Mesenchymal stem cell (in vitro differentiated cells and primary cell): ENCODE data around the gene ADAM11.

ENCODE experiments used
- DNase-seq: peaks from one replicate; pipeline ENCODE4 v3.0.0-alpha.2; 2013
- H2AFZ ChIP-seq: one replicate; pipeline ENCODE4 v1.6.1; 2013; ENCODE audit warnings: low read depth, mild to moderate bottlenecking, control low read depth, inconsistent platforms, low read length, moderate library complexity
- H2AK5ac ChIP-seq: 2 replicates; pipeline ENCODE4 v1.6.1; 2013; ENCODE audit warnings: low read length, moderate library complexity, mild to moderate bottlenecking, inconsistent platforms; ENCODE audit not compliant: severe bottlenecking
- H2BK120ac ChIP-seq: one replicate; pipeline ENCODE4 v1.6.1; 2013; ENCODE audit warnings: low read depth, mild to moderate bottlenecking, inconsistent platforms, low read length, moderate library complexity
- H2BK12ac ChIP-seq, 2 experiments: one replicate each; pipeline ENCODE4 v1.6.1; 2013; ENCODE audit warnings: inconsistent platforms in 2 of 2, low read length in 2 of 2, mild to moderate bottlenecking in 2 of 2, moderate library complexity in 2 of 2, control low read depth in 1 of 2
- H2BK15ac ChIP-seq: one replicate; pipeline ENCODE4 v1.6.1; 2013; ENCODE audit warnings: mild to moderate bottlenecking, low read depth, inconsistent platforms; ENCODE audit not compliant: poor library complexity, severe bottlenecking
- H2BK5ac ChIP-seq: 2 replicates; pipeline ENCODE4 v1.6.1; 2013; ENCODE audit warnings: low read depth, mild to moderate bottlenecking, low read length, control low read depth, inconsistent platforms; ENCODE audit not compliant: poor library complexity, severe bottlenecking
- H3K14ac ChIP-seq, 2 experiments: one replicate each; pipeline ENCODE4 v1.6.1; 2013; ENCODE audit warnings: inconsistent platforms in 2 of 2, low read length in 2 of 2, control low read depth in 1 of 2, mild to moderate bottlenecking in 1 of 2, moderate library complexity in 1 of 2
- H3K18ac ChIP-seq, 2 experiments: one replicate each; pipeline ENCODE4 v1.6.1; 2013; ENCODE audit warnings: inconsistent platforms in 2 of 2, low read length in 2 of 2, control low read depth in 1 of 2, low read depth in 1 of 2, mild to moderate bottlenecking in 1 of 2
- H3K23ac ChIP-seq, 2 experiments: one replicate each; pipeline ENCODE4 v1.6.1; 2013; ENCODE audit warnings: inconsistent platforms in 2 of 2, low read length in 2 of 2, mild to moderate bottlenecking in 2 of 2, moderate library complexity in 2 of 2, control low read depth in 1 of 2
- H3K27ac ChIP-seq: 2 replicates; pipeline ENCODE4 v1.5.1; 2013; ENCODE audit warnings: mild to moderate bottlenecking, moderate library complexity, low read length, control low read depth, inconsistent platforms; ENCODE audit not compliant: poor library complexity, severe bottlenecking
- H3K27me3 ChIP-seq, 2 experiments: 2 replicates each; pipeline versions ENCODE4 v1.6.1 to v1.7.0; 2013; ENCODE audit warnings: low read length in 2 of 2, mild to moderate bottlenecking in 2 of 2, moderate library complexity in 2 of 2, control low read depth in 1 of 2, inconsistent platforms in 1 of 2; ENCODE audit not compliant: control insufficient read depth in 1 of 2, insufficient read depth in 1 of 2
- H3K36me3 ChIP-seq, 2 experiments: 2 replicates each; pipeline versions ENCODE4 v1.6.1 to v1.7.0; 2013; ENCODE audit warnings: low read length in 2 of 2, control low read depth in 1 of 2, inconsistent platforms in 1 of 2, low read depth in 1 of 2, mild to moderate bottlenecking in 1 of 2; ENCODE audit not compliant: insufficient read depth in 2 of 2, control insufficient read depth in 1 of 2
- H3K4ac ChIP-seq, 2 experiments: one replicate each; pipeline ENCODE4 v1.6.1; 2013; ENCODE audit warnings: inconsistent platforms in 2 of 2, low read length in 2 of 2, mild to moderate bottlenecking in 2 of 2, moderate library complexity in 2 of 2, control low read depth in 1 of 2, low read depth in 1 of 2
- H3K4me1 ChIP-seq: 2 replicates; pipeline ENCODE4 v1.6.1; 2013; ENCODE audit warnings: low read depth, low read length, control low read depth; ENCODE audit not compliant: control insufficient read depth, insufficient read depth
- H3K4me2 ChIP-seq: 2 replicates; pipeline ENCODE4 v1.6.1; 2013; ENCODE audit warnings: low read length, mild to moderate bottlenecking, inconsistent platforms; ENCODE audit not compliant: poor library complexity, severe bottlenecking
- H3K4me3 ChIP-seq, 2 experiments: 2 replicates each; pipeline versions ENCODE4 v1.5.1 to v1.7.0; 2013; ENCODE audit warnings: low read length in 2 of 2, mild to moderate bottlenecking in 2 of 2, control low read depth in 1 of 2, low read depth in 1 of 2; ENCODE audit not compliant: insufficient read depth in 1 of 2
- H3K79me1 ChIP-seq: replicated peaks from 2 replicates; pipeline ENCODE4 v1.6.1; 2013; ENCODE audit warnings: mild to moderate bottlenecking, control low read depth, low read length, inconsistent platforms; ENCODE audit not compliant: poor library complexity, severe bottlenecking
- H3K9ac ChIP-seq: 2 replicates; pipeline ENCODE4 v1.7.0; 2013; ENCODE audit warnings: mild to moderate bottlenecking, low read length, moderate library complexity
- H3K9me3 ChIP-seq: 2 replicates; pipeline ENCODE4 v1.7.0; 2013; ENCODE audit warnings: mild to moderate bottlenecking, low read length; ENCODE audit not compliant: control insufficient read depth
- H4K8ac ChIP-seq: one replicate; pipeline ENCODE4 v1.6.1; 2013; ENCODE audit warnings: inconsistent platforms, mild to moderate bottlenecking, low read length, moderate library complexity
- H4K91ac ChIP-seq: one replicate; pipeline ENCODE4 v1.6.1; 2013; ENCODE audit warnings: mild to moderate bottlenecking, low read length, inconsistent platforms
- WGBS: methylation state at CpG from one replicate; pipeline ENCODE4 v1.1.7; 2013; ENCODE audit warnings: mixed read lengths; 5-methylcytosine and 5-hydroxymethylcytosine counted together

Gene ADAM11

DNA sequence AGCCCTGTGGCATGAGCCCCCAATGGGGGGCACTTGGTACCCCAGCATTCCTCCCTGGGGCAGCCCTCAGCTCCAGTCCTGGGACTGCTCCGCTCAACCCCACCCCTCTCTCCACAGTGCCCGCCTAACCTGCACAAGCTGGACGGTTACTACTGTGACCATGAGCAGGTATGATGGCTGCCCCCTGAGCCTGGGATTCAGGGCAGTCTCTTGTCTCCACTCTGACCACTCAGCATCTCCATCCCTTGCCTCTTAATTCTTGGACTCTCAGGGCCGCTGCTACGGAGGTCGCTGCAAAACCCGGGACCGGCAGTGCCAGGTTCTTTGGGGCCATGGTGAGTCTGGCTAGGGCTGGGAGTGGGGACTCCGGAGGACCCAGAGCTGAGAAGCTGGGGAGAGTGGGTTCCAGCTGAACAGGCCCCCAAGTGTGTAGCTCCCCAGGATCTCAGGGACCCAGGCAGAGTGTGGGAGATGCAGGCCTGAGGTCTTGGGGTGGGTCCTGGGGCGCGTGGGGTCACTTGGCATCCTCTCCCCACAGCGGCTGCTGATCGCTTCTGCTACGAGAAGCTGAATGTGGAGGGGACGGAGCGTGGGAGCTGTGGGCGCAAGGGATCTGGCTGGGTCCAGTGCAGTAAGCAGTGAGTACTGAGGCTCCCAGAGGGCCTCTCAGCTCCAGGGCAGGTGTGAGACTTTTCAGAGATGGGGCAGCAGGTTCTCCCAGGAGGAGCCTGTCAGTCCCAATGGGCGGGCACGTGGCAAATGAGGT, 18.0 kb downstream of the ADAM11 start:
- Histone ChIP-seq H2BK5ac (no peak overlapping the region), H4K8ac (no peak overlapping the region), H3K36me3 (peaks cover 0 to 5% of the 10 kb centered on the region in 2 experiments), H3K27ac (no peak overlapping the region), H2BK12ac (peak overlapping the region in 1 of 2 experiments; percentile 57), H3K9ac (no peak overlapping the region), H3K4me2 (no peak overlapping the region), H3K4ac (no peak overlapping the region), H2BK15ac (no peak overlapping the region), H3K4me3 (no peak overlapping the region), H3K18ac (no peak overlapping the region), H2AK5ac (no peak overlapping the region), H3K9me3 (no peaks in the 10 kb centered on the region), H4K91ac (no peak overlapping the region), H3K27me3 (peaks cover 4 to 36% of the 10 kb centered on the region in 2 experiments), H2BK120ac (no peak overlapping the region), H3K4me1 (peaks cover 30% of the 10 kb centered on the region), H2AFZ (no peak overlapping the region), H3K79me1 (no peaks in the 10 kb centered on the region), H3K23ac (no peak overlapping the region), H3K14ac (no peak overlapping the region)
- 93% methylated on average over 19 of the region's 19 CpGs for WGBS
- no peak for DNase-seq

DNA sequence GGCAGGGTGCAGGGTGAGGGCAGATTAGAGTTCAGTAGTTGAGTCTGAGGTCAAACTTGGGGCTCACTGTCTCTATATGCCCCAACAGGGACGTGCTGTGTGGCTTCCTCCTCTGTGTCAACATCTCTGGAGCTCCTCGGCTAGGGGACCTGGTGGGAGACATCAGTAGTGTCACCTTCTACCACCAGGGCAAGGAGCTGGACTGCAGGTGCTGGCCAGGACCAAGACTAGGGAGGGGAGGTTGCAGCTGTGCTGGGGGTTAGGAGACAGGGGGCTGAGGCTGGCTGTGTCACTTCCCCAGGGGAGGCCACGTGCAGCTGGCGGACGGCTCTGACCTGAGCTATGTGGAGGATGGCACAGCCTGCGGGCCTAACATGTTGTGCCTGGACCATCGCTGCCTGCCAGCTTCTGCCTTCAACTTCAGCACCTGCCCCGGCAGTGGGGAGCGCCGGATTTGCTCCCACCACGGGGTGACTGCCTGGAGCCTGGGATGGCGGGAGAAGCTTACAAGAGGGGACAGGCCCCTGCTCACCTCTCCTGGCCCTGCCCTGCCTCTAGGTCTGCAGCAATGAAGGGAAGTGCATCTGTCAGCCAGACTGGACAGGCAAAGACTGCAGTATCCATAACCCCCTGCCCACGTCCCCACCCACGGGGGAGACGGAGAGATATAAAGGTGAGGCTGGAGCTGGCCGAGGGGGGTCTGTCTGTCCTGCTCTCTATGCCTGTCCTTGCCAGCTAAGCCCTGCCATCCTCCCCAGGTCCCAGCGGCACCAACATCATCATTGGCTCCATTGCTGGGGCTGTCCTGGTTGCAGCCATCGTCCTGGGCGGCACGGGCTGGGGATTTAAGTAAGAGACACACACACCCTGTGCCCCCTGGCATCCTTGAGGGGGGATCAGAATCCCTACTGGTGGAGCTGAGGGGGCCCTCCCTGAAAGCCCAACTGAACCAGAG, 18.9 kb downstream of the ADAM11 start:
- H2BK5ac ChIP-seq, result no peak overlapping the region
- H3K4me2 ChIP-seq, result no peak overlapping the region
- H3K9ac ChIP-seq, result no peak overlapping the region
- H3K36me3 ChIP-seq, result peaks cover 0 to 5% of the 10 kb centered on the region in 2 experiments
- H3K14ac ChIP-seq, result no peak overlapping the region
- H2BK120ac ChIP-seq, result peak overlapping the region; percentile 13
- no peaks in the 10 kb centered on the region for H3K79me1 ChIP-seq
- no peaks in the 10 kb centered on the region for H3K9me3 ChIP-seq
- peak overlapping the region in 1 of 2 experiments; percentile 15 for H2BK12ac ChIP-seq
- H3K4me3 ChIP-seq, result no peak overlapping the region
- no peak overlapping the region for H2BK15ac ChIP-seq
- H2AK5ac ChIP-seq, result no peak overlapping the region
- no peak overlapping the region for H3K23ac ChIP-seq
- H2AFZ ChIP-seq, result no peak overlapping the region
- H3K27ac ChIP-seq, result no peak overlapping the region
- H3K27me3 ChIP-seq, result peaks cover 4 to 32% of the 10 kb centered on the region in 2 experiments
- H3K4me1 ChIP-seq, result peaks cover 30% of the 10 kb centered on the region
- H3K18ac ChIP-seq, result no peak overlapping the region
- no peak overlapping the region for H4K8ac ChIP-seq
- no peak for DNase-seq
- peak overlapping the region in 1 of 2 experiments; percentile 60 for H3K4ac ChIP-seq
- WGBS, result 86% methylated on average over 20 of the region's 20 CpGs
- H4K91ac ChIP-seq, result peak overlapping the region; percentile 53

DNA sequence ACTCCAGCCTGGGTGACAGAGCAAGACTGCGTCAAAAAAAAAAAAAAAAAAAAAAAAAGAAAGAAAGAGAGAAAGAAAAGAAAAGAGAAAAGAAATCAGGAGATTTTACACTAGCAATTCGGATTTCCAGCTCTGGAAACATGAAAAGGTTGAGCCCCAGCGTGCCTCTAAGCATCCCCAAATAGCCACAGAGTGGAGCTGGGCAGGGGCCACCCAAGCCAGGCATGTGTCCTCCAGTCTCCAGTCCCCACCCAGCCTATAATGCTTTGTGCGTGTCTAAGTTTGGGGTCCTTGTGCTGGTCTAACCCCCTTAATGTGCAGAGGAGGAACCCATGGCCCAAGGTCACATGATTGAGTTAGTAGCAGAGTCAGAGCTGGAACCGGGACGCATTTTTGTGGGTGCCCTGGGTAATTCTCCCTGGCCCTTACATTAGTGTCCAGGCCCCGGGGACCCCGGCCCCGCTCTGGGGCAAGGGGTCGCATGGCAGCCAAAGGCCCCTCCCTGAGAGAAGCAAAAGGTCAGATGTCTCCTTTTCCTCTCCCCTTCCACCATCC, 19.9 kb downstream of the ADAM11 start:
- Histone ChIP-seq H2BK120ac (no peak overlapping the region), H2BK15ac (no peak overlapping the region), H4K91ac (no peak overlapping the region), H3K27me3 (peaks cover 0 to 21% of the 10 kb centered on the region in 2 experiments), H3K18ac (peak overlapping the region in 1 of 2 experiments; percentile 42), H3K14ac (no peak overlapping the region), H3K9me3 (no peaks in the 10 kb centered on the region), H3K27ac (no peak overlapping the region), H3K4ac (no peak overlapping the region), H2AFZ (no peak overlapping the region), H3K4me1 (peaks cover 30% of the 10 kb centered on the region), H2AK5ac (no peak overlapping the region), H3K79me1 (no peaks in the 10 kb centered on the region), H3K4me2 (peak overlapping the region; percentile 80), H3K36me3 (peaks cover 0 to 5% of the 10 kb centered on the region in 2 experiments), H2BK12ac (peak overlapping the region in 1 of 2 experiments; percentile 23), H3K9ac (peak overlapping the region; percentile 78), H2BK5ac (no peak overlapping the region), H4K8ac (peak overlapping the region; percentile 10), H3K4me3 (peak overlapping the region in 1 of 2 experiments; percentile 76), H3K23ac (no peak overlapping the region)
- DNase-seq, result no peak
- 28% methylated on average over 9 of the region's 10 CpGs for whole genome bisulfite sequencing
